ENCODE data around the gene ZDHHC7. TPM values are rescaled to one million over a fixed set of nuclear protein-coding genes. Genes with fewer than 3 reads are reported as not detected.
A peak's percentile ranks its signal among the peaks of the same experiment; 100 is the strongest.

The ZDHHC7 gene
- total and polyA plus RNA-seq, 9 of the 15 experiments (the other 6 are each of a cell fraction or from before 2014, with no cell fraction given) = 1.7 to 49.7 (median 37.4) TPM

DNA sequence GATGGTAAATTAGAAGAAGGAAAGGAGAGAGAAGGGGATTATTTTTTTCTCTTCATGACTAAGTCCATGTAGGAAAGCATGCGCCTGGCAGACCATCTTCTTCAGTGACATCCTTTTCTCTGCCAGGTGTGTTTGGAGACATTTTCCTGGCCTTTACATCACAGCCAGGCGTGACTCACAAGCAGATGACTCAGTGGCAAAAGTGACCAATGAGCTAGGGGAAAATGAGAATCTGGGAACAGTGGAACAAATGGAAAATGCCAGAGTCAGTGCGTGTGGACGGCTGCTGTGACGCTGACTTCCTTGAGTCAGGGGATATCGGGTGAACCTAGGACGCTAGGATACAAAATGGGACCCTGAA, 25.7 kb upstream of the ZDHHC7 start (continued):
- TF ChIP-seq ZNF12 (CRISPR knock-in tag; IDR thresholded peaks at IDR 0.05) (no peak), SNRNP70 (optimal IDR thresholded peaks at IDR 0.05; ENCODE audit: low read depth, low read length) (no peak), POU5F1 (IDR thresholded peaks at IDR 0.05; ENCODE audit: borderline replicate concordance, low read depth, low read length, partially characterized antibody) (no peak), CTBP1 (IDR thresholded peaks at IDR 0.05; ENCODE audit: borderline replicate concordance) (peak; percentile 53; the same call in 1 of the 2 replicates), CHD2 (IDR thresholded peaks at IDR 0.05; ENCODE audit: low read depth, low read length) (no peak), ZEB2 (IDR thresholded peaks at IDR 0.05) (peak; percentile 75), DDX20 (tag; IDR thresholded peaks at IDR 0.05; ENCODE audit: low read depth) (no peak), NCOA1 (IDR thresholded peaks at IDR 0.05; ENCODE audit: low read depth) (no peak), NR2C1 (IDR thresholded peaks at IDR 0.05) (no peak), NR2C1 (tag; IDR thresholded peaks at IDR 0.05) (no peak), FOS (IDR thresholded peaks at IDR 0.05; ENCODE audit: extremely low read depth, insufficient read length) (peak; percentile 62), FOXA3 (CRISPR knock-in tag; conservative IDR thresholded peaks at IDR 0.05 in 1 of 2, IDR thresholded peaks at IDR 0.05 in 1 of 2) (no peak), FOXK2 (conservative IDR thresholded peaks at IDR 0.05 in 1 of 2, IDR thresholded peaks at IDR 0.05 in 1 of 2; ENCODE audit: low read depth in 2 of 2) (no peak), SMARCE1 (IDR thresholded peaks at IDR 0.05) (0 out of 2 replicates have a peak, but pooled peaks have one; percentile 36), TSC22D4 (tag; IDR thresholded peaks at IDR 0.05) (no peak), NCOA2 (IDR thresholded peaks at IDR 0.05; ENCODE audit: partially characterized antibody in 2 of 2) (no peak), ZNF830 (CRISPR knock-in tag; IDR thresholded peaks at IDR 0.05) (no peak), POLR2H (tag; IDR thresholded peaks at IDR 0.05; ENCODE audit: low read depth) (no peak), FOSL1 (tag; conservative IDR thresholded peaks at IDR 0.05) (peak; percentile 96), C11orf30 (IDR thresholded peaks at IDR 0.05; ENCODE audit: low read depth) (no peak), ZNF764 (CRISPR knock-in tag; IDR thresholded peaks at IDR 0.05; ENCODE audit: low read depth) (no peak), ZFP30 (CRISPR knock-in tag; IDR thresholded peaks at IDR 0.05; ENCODE audit: borderline replicate concordance) (no peak)
- TF ChIP-seq, protein P1, sequence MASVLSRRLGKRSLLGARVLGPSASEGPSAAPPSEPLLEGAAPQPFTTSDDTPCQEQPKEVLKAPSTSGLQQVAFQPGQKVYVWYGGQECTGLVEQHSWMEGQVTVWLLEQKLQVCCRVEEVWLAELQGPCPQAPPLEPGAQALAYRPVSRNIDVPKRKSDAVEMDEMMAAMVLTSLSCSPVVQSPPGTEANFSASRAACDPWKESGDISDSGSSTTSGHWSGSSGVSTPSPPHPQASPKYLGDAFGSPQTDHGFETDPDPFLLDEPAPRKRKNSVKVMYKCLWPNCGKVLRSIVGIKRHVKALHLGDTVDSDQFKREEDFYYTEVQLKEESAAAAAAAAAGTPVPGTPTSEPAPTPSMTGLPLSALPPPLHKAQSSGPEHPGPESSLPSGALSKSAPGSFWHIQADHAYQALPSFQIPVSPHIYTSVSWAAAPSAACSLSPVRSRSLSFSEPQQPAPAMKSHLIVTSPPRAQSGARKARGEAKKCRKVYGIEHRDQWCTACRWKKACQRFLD (CRISPR knock-in tag; IDR thresholded peaks at IDR 0.05) = no peak
- TF ChIP-seq, protein P2, sequence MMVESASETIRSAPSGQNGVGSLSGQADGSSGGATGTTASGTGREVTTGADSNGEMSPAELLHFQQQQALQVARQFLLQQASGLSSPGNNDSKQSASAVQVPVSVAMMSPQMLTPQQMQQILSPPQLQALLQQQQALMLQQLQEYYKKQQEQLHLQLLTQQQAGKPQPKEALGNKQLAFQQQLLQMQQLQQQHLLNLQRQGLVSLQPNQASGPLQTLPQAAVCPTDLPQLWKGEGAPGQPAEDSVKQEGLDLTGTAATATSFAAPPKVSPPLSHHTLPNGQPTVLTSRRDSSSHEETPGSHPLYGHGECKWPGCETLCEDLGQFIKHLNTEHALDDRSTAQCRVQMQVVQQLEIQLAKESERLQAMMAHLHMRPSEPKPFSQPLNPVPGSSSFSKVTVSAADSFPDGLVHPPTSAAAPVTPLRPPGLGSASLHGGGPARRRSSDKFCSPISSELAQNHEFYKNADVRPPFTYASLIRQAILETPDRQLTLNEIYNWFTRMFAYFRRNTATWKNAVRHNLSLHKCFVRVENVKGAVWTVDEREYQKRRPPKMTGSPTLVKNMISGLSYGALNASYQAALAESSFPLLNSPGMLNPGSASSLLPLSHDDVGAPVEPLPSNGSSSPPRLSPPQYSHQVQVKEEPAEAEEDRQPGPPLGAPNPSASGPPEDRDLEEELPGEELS (CRISPR knock-in tag; IDR thresholded peaks at IDR 0.05; ENCODE audit: borderline replicate concordance) = no peak
- TF ChIP-seq, protein P3, sequence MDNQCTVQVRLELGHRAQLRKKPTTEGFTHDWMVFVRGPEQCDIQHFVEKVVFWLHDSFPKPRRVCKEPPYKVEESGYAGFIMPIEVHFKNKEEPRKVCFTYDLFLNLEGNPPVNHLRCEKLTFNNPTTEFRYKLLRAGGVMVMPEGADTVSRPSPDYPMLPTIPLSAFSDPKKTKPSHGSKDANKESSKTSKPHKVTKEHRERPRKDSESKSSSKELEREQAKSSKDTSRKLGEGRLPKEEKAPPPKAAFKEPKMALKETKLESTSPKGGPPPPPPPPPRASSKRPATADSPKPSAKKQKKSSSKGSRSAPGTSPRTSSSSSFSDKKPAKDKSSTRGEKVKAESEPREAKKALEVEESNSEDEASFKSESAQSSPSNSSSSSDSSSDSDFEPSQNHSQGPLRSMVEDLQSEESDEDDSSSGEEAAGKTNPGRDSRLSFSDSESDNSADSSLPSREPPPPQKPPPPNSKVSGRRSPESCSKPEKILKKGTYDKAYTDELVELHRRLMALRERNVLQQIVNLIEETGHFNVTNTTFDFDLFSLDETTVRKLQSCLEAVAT (IDR thresholded peaks at IDR 0.05) = 0 out of 4 replicates have a peak, but pooled peaks of 1 of the 2 experiments have one; percentile 37
- TF ChIP-seq, protein P4, sequence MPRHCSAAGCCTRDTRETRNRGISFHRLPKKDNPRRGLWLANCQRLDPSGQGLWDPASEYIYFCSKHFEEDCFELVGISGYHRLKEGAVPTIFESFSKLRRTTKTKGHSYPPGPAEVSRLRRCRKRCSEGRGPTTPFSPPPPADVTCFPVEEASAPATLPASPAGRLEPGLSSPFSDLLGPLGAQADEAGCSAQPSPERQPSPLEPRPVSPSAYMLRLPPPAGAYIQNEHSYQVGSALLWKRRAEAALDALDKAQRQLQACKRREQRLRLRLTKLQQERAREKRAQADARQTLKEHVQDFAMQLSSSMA (CRISPR knock-in tag; IDR thresholded peaks at IDR 0.05) = no peak

Measured in K562 (cell line).